GM12878 (cell line): Measurements from ENCODE around the gene DNAJC11. TPM values are rescaled to one million over a fixed set of nuclear protein-coding genes. Genes with fewer than 3 reads are reported as not detected.

Source experiments
- ATF3 ChIP-seq: IDR thresholded peaks from 2 replicates; pipeline ENCODE4 v1.6.1; 2011; ENCODE audit warnings: low read depth, mild to moderate bottlenecking, low read length, moderate library complexity, borderline replicate concordance; ENCODE audit errors: extremely low read depth
- CEBPB ChIP-seq, 2 experiments: fragments of 150-350 bp in 1 of 2; IDR thresholded peaks; 2 replicates each; pipeline ENCODE4 v1.6.1; 2012 to 2014; ENCODE audit warnings: low read depth in 2 of 2, low read length in 2 of 2, borderline replicate concordance in 1 of 2, inconsistent platforms in 1 of 2
- E2F8 ChIP-seq: fragments of 450-650 bp; IDR thresholded peaks from 2 replicates; pipeline ENCODE4 v1.6.1; 2018; ENCODE audit warnings: mild to moderate bottlenecking, low read depth, moderate library complexity; ENCODE audit not compliant: partially characterized antibody
- HSF1 ChIP-seq: fragments of 150-350 bp; IDR thresholded peaks from 2 replicates; pipeline ENCODE4 v1.6.1; 2014; ENCODE audit warnings: mild to moderate bottlenecking, low read depth, low read length
- MEF2A ChIP-seq: IDR thresholded peaks from 2 replicates; pipeline ENCODE4 v1.6.1; 2011; ENCODE audit warnings: low read depth, mild to moderate bottlenecking, low read length, moderate library complexity; ENCODE audit not compliant: insufficient read depth
- NFXL1 ChIP-seq: fragments of 450-650 bp; IDR thresholded peaks from 2 replicates; pipeline ENCODE4 v1.6.1; 2017; ENCODE audit warnings: antibody characterized with exemption, mild to moderate bottlenecking, borderline replicate concordance
- NR2F1 ChIP-seq: fragments of 450-650 bp; conservative IDR thresholded peaks from 2 replicates; pipeline ENCODE4 v1.6.1; 2017; ENCODE audit warnings: mild to moderate bottlenecking
- PKNOX1 ChIP-seq: fragments of 450-650 bp; IDR thresholded peaks from 2 replicates; pipeline ENCODE4 v1.6.1; 2016; ENCODE audit warnings: mild to moderate bottlenecking
- PML ChIP-seq: IDR thresholded peaks from 2 replicates; pipeline ENCODE4 v1.6.1; 2012; ENCODE audit warnings: low read length, inconsistent platforms
- REST ChIP-seq: IDR thresholded peaks from 2 replicates; pipeline ENCODE4 v1.6.1; 2012; ENCODE audit warnings: mild to moderate bottlenecking, low read depth, low read length
- SRF ChIP-seq, 2 experiments: IDR thresholded peaks; 2 replicates each; pipeline ENCODE4 v1.6.1; 2011; ENCODE audit warnings: low read depth in 2 of 2, low read length in 2 of 2, mild to moderate bottlenecking in 1 of 2, moderate library complexity in 1 of 2
- USF1 ChIP-seq: IDR thresholded peaks from 2 replicates; pipeline ENCODE4 v1.6.1; 2011; ENCODE audit warnings: borderline replicate concordance, low read depth, mild to moderate bottlenecking, moderate library complexity, mixed read lengths, low read length; ENCODE audit not compliant: insufficient read depth; ENCODE audit errors: extremely low read length
- ZBTB40 ChIP-seq: fragments of 450-650 bp; IDR thresholded peaks from 2 replicates; pipeline ENCODE4 v1.6.1; 2016; ENCODE audit warnings: mild to moderate bottlenecking, moderate library complexity, borderline replicate concordance
- polyA plus RNA-seq, 11 experiments: library from polyadenylated mRNA; depleted of rRNA in 4 of 11; unstranded in 6 of 11; stranded (reverse) in 5 of 11; fragments of >200 nt; fragmentation: Nextera tagmentation in 4 of 11; fragmentation: Illumina TruSeq in 1 of 11; extraction: Ambion mirVana in 4 of 11; extraction: Trizol in 1 of 11; gene quantifications; 1 replicate in 1 of 11; 2 replicates in 10 of 11; pipeline versions ENCODE4 v1.2.1 to v1.2.3, GENCODE V29; 2011 to 2016; ENCODE audit warnings: inconsistent platforms in 2 of 11, missing spikeins in 2 of 11, low read depth in 1 of 11
- total RNA-seq, 4 experiments: library from RNA; depleted of rRNA in 3 of 4; stranded (reverse); fragments of >200 nt in 3 of 4; fragmentation: Illumina TruSeq in 1 of 4; extraction: Trizol in 1 of 4; gene quantifications; 2 replicates each; pipeline versions ENCODE4 v1.2.1 to v1.2.3, GENCODE V29; 2013 to 2021

The DNAJC11 gene
- total and polyA plus RNA-seq, 10 of the 15 experiments (the other 5 are each of a cell fraction or from before 2014, with no cell fraction given), result 5.0 to 58.8 (median 39.5) TPM

- no peak for TF ChIP-seq HSF1
- TF ChIP-seq MEF2A, result no peak
- TF ChIP-seq USF1, result no peak
- no peak for TF ChIP-seq ZBTB40
- TF ChIP-seq E2F8, result no peak
- TF ChIP-seq PKNOX1, result no peak
- TF ChIP-seq NFXL1, result no peak
- no peak for TF ChIP-seq CEBPB (IDR thresholded peaks at IDR 0.05; ENCODE audit: borderline replicate concordance in 1 of 2, low read depth in 2 of 2, low read length in 2 of 2)
- peak; percentile 42; the same call in 1 of the 2 replicates for TF ChIP-seq NR2F1
- TF ChIP-seq ATF3, result no peak
- TF ChIP-seq PML, result no peak
- TF ChIP-seq SRF (IDR thresholded peaks at IDR 0.05; ENCODE audit: low read depth in 2 of 2, low read length in 2 of 2), result no peak
- no peak for TF ChIP-seq REST
Measured at GRCh38 chr1:6602669-6603237, 98.9 kb downstream of the DNAJC11 start, which contains the start of gene KLHL21 (continued).
